ENCODE measurements around the gene ZNF678. TPM values are rescaled to one million over a fixed set of nuclear protein-coding genes. Genes with fewer than 3 reads are reported as not detected.

Gene ZNF678
- total and polyA plus RNA-seq, 2 of the 4 experiments (the other 2 are of a cell fraction): 1.3 to 4.8 TPM

GRCh38 chr1:227547310-227548118 is 15.8 kb upstream of the ZNF678 start (continued):
- no peak for TF ChIP-seq MAZ (IDR thresholded peaks at IDR 0.05; ENCODE audit: borderline replicate concordance, low read depth, low read length)

- Histone ChIP-seq H3K27ac (ENCODE audit: insufficient read depth, low read length) (no peak overlapping the region), H2BK5ac (ENCODE audit: low read depth, low read length, poor library complexity, severe bottlenecking) (no peak overlapping the region), H2AK9ac (replicated peaks; ENCODE audit: low read depth, low read length, poor library complexity) (no peak overlapping the region), H4K91ac (ENCODE audit: insufficient read depth, low read depth, low read length) (no peak overlapping the region), H2AFZ (replicated peaks; ENCODE audit: low read length, poor library complexity) (no peak overlapping the region), H3K4me2 (ENCODE audit: low read depth, low read length) (no peak overlapping the region), H3K9ac (ENCODE audit: low read depth, low read length) (no peak overlapping the region), H4K5ac (ENCODE audit: low read depth, low read length) (no peak overlapping the region), H3K9me3 (ENCODE audit: control insufficient read depth, insufficient read depth, low read length) (no peaks in the 10 kb centered on the region), H2BK20ac (ENCODE audit: low read depth, low read length) (no peak overlapping the region), H3K18ac (ENCODE audit: low read depth, low read length) (no peak overlapping the region), H3K27me3 (ENCODE audit: control insufficient read depth, insufficient read depth, low read length) (no peaks in the 10 kb centered on the region), H3K23ac (ENCODE audit: low read depth, low read length) (no peak overlapping the region), H3K56ac (ENCODE audit: extremely low read depth, insufficient read depth, low read length) (no peak overlapping the region), H3K79me1 (ENCODE audit: low read depth in 1 of 2, low read length in 2 of 2) (no peaks in the 10 kb centered on the region), H3K9me1 (ENCODE audit: insufficient read depth, low read length) (peaks cover 2% of the 10 kb centered on the region; the same call in 1 of the 2 replicates), H2AK5ac (ENCODE audit: low read depth, low read length) (no peak overlapping the region), H2BK120ac (ENCODE audit: low read depth, low read length) (no peak overlapping the region), H3K4ac (ENCODE audit: low read depth, low read length) (no peak overlapping the region), H4K20me1 (ENCODE audit: insufficient read depth, low read length) (no peaks in the 10 kb centered on the region), H4K8ac (ENCODE audit: low read depth in 2 of 2, low read length in 2 of 2) (no peak overlapping the region), H3K4me1 (ENCODE audit: control insufficient read depth, insufficient read depth, low read length) (no peaks in the 10 kb centered on the region), H3K4me3 (ENCODE audit: insufficient read depth, low read depth, low read length) (no peak overlapping the region), H3K14ac (replicated peaks; ENCODE audit: low read depth, low read length) (no peak overlapping the region), H2BK15ac (ENCODE audit: low read depth, low read length) (no peak overlapping the region), H3K36me3 (ENCODE audit: control insufficient read depth, insufficient read depth, low read length) (no peaks in the 10 kb centered on the region)
- ATAC-seq (ENCODE audit: low read depth): no peak
- no peak for DNase-seq
- ChIA-PET CTCF (no interaction called here), POLR2A (ENCODE audit: unreplicated experiment) (no interaction called here)
- no peak for TF ChIP-seq RAD21 (IDR thresholded peaks at IDR 0.05; ENCODE audit: low read length)
- intact Hi-C loops (cut with micrococcal nuclease) (loop anchor here (10.0 kb wide), 1 partner anchor 397 kb away; the partner anchor contains the start of gene WNT9A), in situ Hi-C loops (cut with MboI; ENCODE audit: low sequenced_read_pairs) (no loop called here), dilution Hi-C loops (cut with HindIII; ENCODE audit: low sequenced_read_pairs, unreplicated experiment) (no loop called here)
- no TSS peak for BruUV-seq (replicated peaks)
Observed at GRCh38 chr1:227548119-227548397, 15.3 kb upstream of the ZNF678 start.
